ENCODE results near the gene ATP8B3.

The ATP8B3 gene

GRCh38 chr19:1794424-1795172 lies 17.5 kb downstream of the ATP8B3 start:
- TF ChIP-seq CTCF (IDR thresholded peaks at IDR 0.05; ENCODE audit: extremely low read depth, missing control alignments) = no peak
- DNase-seq (ENCODE audit: low spot score) = no peak

- DNase-seq (ENCODE audit: low spot score) = no peak
- no peak for TF ChIP-seq CTCF (IDR thresholded peaks at IDR 0.05; ENCODE audit: extremely low read depth, missing control alignments)
Observed at GRCh38 chr19:1791879-1792278, 20.2 kb downstream of the ATP8B3 start.

- no peak for DNase-seq (ENCODE audit: low spot score)
- no peak for TF ChIP-seq CTCF (IDR thresholded peaks at IDR 0.05; ENCODE audit: extremely low read depth, missing control alignments)
Observed at GRCh38 chr19:1790054-1790792, 21.9 kb downstream of the ATP8B3 start.

- DNase-seq (ENCODE audit: low spot score) = no peak
- TF ChIP-seq CTCF (IDR thresholded peaks at IDR 0.05; ENCODE audit: extremely low read depth, missing control alignments) = no peak
Observed at GRCh38 chr19:1789261-1790041, 22.6 kb downstream of the ATP8B3 start.

GRCh38 chr19:1787116-1787515 lies 25.0 kb downstream of the ATP8B3 start:
- no peak for TF ChIP-seq CTCF (IDR thresholded peaks at IDR 0.05; ENCODE audit: extremely low read depth, missing control alignments)
- DNase-seq (ENCODE audit: low spot score) = no peak

- no peak for DNase-seq (ENCODE audit: low spot score)
- no peak for TF ChIP-seq CTCF (IDR thresholded peaks at IDR 0.05; ENCODE audit: extremely low read depth, missing control alignments)
Observed at GRCh38 chr19:1786668-1787067, 25.4 kb downstream of the ATP8B3 start.

GRCh38 chr19:1785310-1785709 lies 26.8 kb downstream of the ATP8B3 start:
- DNase-seq (ENCODE audit: low spot score) = no peak
- no peak for TF ChIP-seq CTCF (IDR thresholded peaks at IDR 0.05; ENCODE audit: extremely low read depth, missing control alignments)

Measured in GM20000 (cell line).